CD4-positive, alpha-beta T cell treated with Interleukin-17A for 4 hours (primary cell): ENCODE data around the gene ZNF738.

Experiments used
- DNase-seq: peaks from one replicate; pipeline ENCODE4 v3.0.0-alpha.2; 2020; ENCODE audit warnings: mixed read lengths

ZNF738 gene

GRCh38 chr19:21423057-21424041 lies 64.5 kb downstream of the ZNF738 start:
- DNase-seq, result no peak
